ENCODE data around the gene LSM10.

The LSM10 gene

DNA sequence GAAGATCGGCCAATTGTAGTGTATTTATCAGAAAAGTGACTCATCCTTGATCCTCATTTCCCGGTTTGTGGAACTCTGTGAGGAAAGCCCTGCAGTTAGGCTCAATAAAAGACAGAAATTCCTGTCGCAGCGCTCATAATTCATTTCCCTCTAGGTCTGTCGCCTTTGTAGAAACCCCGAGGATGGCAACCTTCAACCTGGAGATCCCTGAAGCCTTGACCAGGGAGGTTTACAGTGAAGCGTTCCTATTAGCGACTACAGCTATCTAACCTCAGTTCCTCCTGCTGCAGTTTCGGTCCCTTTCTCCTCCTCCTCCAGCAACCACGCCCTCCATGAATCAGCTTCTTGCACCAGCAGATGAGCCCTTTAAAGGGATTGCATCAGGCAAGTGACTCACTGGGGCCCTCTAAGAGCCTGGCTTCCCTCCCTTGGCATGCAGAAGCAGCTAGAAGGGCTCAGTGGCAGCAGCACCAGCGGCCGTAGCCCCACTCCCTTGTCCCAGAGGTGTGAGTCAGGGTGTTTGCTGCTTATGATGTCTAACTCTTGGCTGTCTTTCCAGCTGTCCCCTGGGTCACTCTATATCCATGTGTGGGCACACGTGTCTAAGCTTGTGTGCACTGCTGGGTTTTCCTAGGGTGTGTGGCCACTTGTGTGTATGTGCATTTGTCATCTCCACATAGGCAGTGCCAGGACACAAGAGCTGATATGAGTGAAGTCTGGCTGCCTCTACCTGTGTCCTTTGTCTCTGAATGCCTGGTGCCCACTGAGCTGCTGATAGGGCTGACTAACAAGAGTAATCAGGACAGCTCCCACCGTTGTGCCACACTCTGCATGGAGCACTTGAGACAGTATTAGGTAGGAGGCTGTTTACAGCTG, 11.2 kb downstream of the LSM10 start:
- H3K4me3 ChIP-seq = peak overlapping the region; percentile 37 to 98 (median 92)
- H3K27ac ChIP-seq = peak overlapping the region; percentile 19 to 99 (median 97)

DNA sequence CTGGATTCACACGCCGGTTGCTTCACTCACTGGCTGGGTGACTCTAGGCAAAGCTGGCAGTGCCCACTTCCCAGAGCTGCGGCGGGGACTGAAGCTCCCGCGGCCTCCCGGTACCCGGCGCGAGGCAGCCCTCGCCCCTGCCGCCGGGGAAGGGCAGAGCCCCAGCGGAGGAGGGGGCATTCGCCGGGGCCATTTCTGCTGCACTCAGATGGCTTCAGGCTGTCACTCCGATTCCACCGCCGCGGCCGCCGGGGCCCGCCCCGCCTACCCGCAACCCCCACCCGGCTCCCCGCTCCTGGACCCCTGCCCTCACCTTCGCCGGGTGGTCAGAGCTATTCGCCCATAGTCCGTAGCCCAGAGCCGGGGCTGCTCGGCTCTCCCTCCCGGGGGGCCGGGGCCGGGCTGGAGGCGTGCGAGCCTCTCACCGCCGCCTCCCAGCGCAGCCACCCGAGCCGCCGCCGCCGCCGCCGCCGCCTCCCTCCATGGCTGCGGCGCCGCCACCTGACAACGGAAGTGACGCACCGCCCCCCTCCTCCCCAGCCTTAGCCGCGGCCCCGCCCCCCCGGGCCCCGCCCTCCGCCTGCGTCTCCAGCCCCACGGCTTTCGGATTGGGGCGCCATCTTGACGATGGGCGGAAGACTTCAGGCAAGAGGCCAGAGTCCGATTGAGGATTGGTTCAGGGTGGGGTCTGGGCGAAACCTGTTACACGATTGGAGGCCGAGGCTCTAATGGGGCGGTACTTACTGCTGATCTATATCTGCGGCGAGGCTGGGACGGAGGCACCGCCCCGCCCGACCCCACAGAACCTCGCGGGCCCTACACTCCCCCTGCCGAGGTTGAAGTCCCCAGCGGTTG, 12.1 kb downstream of the LSM10 start, which contains the start of gene STK40:
Gene STK40, minus strand, starts transcription at position 515 of the 855 bp plus-strand sequence. CDS start 24,592 bp downstream, outside the sequence.
- Histone ChIP-seq H3K4me3 (peak within 1 kb of the TSS; percentile 74 to 98 (median 92)), H3K27ac (peak within 1 kb of the TSS; percentile 81 to 99 (median 97))

DNA sequence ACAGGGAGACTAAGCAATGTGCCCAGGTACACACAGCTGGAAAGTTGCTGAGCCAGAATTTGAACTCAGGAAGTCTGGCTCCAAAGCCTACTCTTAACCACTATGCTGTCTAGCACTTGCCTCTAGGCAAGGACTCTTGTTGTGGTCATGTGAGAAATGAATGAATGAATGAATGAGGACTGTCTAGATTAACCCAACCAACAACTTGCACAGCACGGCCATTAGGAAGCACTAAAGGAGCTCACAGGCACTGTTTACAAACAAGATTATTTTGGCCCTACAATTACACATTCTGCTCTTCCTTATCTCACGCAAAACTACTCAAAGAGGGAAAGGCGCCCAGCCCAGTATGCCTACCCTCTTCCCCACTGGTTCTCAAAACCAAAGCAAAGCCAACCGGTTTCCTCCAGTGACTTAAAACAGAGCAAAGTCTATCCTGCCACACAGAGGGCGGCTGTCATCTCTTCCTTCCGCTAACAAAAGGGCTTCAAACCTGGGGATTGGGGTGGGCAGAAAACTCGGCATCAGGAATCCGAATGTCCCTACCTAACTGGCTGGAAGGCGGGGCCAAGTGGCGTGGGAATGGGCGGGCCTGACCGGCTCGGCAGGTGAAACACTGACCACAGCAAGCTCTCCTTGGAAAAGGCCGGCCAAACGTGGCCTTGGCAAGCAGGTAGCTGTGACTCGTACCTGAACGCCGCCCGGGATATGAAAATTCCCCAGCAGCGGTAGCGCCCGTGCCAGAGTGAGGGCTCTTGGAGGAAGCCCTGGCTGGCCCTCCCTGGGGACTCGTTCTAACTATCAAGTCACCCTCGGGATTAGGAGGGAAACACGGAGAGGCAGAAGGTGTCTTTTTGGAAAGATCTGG, 12.9 kb downstream of the LSM10 start:
- peak overlapping the region; percentile 74 to 98 (median 92) for H3K4me3 ChIP-seq
- peak overlapping the region; percentile 81 to 99 (median 97) for H3K27ac ChIP-seq

DNA sequence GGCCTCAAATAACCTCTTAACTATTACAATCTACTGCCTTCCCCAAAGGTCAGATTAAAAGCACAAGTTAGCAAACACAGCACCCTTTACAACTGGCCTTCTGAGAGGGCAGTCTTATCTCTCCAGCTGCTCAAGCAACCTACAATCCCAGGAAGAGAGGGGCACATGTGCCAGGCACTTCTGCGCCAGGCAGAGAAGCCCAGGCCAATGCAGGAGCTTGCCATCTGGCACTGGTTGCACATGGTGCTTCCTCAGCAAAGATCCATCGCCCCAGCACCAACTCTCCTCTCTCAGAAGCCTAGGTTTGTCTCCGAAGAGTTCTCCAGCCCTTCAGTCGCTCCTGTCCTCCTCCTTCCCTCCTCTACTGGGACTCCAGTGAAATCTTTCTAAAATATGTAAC, 14.5 kb downstream of the LSM10 start:
- H3K4me3 ChIP-seq = no peak overlapping the region
- H3K27ac ChIP-seq = peak overlapping the region in 2 of 21 experiments; percentile 3 to 99

DNA sequence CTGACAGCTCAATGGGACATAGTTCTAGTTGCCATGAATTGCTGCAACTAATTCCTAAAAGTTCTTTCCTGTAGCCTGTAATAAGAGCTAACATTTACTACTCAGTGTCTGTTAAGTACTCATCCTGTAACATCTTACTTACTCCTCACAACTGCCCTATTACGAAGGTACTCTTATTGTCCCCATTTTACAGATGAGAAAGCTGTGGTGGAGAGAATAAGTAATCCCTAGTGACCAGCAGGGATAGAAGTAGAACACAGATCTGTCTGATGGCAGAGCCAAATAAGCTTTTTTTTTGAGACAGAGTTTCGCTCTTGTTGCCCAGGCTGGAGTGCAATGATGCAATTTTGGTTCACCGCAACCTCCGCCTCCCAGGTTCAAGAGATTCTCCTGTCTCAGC, 15.0 kb downstream of the LSM10 start:
- no peak overlapping the region for H3K27ac ChIP-seq
- no peak overlapping the region for H3K4me3 ChIP-seq

DNA sequence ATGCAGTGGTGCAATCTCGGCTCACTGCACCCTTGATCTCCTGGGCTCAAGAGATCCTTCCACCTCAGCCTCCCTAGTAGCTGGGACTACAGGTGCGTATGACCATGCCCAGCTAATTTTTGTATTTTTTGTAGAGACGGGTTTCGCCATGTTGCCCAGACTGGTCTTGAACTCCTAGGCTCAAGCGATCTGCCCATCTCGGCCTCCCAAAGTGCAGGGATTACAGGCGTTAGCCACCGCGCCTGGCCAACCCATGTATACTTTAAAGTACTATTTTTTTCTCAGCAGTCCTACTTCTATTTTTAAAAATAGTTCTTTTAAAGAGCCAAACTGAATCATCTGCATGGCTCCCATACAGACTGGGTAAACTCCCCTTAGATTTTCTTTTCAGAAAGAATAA, 15.5 kb downstream of the LSM10 start:
- Histone ChIP-seq H3K27ac (no peak overlapping the region), H3K4me3 (no peak overlapping the region)

DNA sequence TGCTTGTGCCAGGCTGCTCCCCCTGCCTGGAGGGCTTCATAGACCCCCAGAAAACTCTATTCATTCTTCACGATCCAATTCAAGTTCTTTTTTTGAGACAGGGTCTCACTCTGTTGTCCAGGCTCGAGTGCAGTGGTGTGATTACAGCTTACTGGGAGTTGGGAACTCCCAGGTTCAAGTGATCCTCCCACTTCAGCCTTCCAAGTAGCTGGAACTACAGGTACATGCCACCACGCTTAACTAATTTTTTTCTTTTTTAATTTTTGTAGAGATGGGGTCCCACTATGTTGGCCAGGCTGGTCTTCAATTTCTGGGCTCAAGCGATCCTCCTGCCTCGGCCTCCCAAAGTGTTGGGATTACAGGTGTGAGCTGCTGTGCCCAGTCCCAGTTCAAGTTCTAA, 16.3 kb downstream of the LSM10 start:
- Histone ChIP-seq H3K27ac (peak overlapping the region in 1 of 21 experiments; percentile 41), H3K4me3 (no peak overlapping the region)

DNA sequence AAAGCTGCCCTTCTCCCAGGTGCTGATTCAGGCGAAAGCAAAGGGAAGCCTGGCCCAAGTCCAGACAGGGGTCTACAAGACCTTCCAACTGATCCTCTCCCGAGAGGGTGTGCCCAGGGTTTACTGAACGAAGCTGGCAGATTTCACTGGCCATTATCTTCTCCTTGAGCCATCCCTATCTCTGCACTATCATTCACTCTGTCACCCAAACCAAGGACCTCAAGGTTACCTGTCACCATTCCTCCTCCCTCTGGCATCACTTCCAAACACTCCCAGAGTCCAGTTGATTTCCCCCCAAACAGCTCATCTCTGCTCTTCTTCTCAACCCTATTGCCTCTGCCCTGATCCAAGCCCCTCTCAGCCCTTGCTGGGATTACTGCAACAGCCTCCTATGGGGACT, 16.9 kb downstream of the LSM10 start:
- H3K4me3 ChIP-seq = no peak overlapping the region
- peak overlapping the region in 5 of 21 experiments; percentile 20 to 46 (median 27) for H3K27ac ChIP-seq

DNA sequence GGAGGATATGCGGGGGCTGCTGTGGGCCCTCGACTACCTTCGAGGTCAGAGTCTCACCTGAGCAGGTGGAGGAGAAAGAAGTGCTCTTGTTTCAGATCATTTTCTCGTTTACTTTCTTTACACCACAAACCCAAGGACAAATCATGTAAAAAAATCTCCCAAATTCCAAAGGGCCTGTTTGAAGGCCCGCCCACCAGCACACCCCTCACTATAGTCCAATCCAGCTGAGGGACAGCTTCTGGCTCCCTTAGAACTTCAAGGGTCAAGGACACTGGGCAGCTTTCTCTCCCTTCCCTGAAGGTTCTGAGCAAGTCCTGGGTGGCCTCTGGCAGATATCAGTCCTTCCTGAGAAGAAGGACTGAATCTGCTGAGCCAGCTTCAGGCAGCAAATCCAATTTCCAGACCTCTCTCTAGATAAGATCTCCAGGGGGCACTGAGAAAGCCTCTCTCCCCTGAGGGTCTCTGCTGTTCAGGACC, 17.5 kb downstream of the LSM10 start:
- H3K4me3 ChIP-seq = no peak overlapping the region
- H3K27ac ChIP-seq = peak overlapping the region in 6 of 21 experiments; percentile 19 to 46 (median 24)

DNA sequence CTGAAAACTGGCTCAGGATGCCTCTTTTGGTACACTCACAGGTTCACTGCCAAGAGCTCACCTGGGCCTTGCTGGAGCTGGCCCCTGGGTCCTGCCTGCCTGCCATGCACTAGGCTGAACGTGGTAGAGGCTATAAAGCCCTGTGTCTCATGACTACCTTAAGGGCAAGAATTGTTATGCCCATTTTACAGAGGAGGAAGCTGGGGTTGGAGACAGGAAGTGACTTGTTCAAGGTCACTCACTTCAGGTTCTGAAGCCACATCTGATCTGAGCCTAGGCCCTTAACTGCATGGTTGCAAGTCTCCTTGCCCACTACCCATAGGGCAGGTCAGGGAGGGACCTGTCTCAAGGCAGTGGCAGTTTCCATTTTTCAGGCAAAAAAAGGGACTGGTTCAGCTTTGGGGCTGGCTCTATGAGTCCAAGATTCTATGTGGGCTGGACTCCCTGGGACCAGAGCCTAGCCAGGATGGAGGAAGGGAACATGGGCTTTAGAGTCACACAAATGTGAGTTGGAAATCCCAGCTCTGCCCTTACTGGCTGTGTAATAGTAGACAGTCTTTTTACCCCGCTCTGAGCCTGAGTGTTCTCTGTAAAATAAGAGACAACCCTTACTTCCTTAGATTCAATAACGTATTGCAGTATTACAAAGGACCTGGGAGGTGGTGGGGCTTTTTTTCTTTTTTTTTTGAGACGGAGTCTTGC, 19.8 kb downstream of the LSM10 start:
- no peak overlapping the region for H3K4me3 ChIP-seq
- H3K27ac ChIP-seq = peak overlapping the region in 17 of 21 experiments; percentile 16 to 69 (median 51)

DNA sequence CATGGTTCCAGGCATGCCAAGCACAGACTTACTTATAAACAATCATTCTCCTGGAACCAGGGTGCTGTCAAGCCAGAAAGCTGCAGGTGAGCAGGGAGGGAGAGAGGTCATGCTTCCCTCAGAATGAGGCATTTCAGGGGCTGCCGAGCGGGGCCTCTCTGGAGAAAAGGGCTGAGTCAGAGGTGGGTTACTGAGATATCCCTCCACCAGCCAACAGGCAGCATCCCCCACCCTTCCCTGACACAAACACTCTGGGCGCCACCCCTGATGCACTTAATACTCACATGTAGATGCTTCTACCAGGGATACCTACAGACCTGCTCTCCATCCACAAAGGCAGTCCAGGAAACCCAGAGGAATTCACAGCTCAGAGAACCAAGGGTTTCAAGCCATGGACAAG, 25.1 kb downstream of the LSM10 start:
- Histone ChIP-seq H3K27ac (peak overlapping the region in 20 of 21 experiments; percentile 79 to 99 (median 92)), H3K4me3 (no peak overlapping the region)

DNA sequence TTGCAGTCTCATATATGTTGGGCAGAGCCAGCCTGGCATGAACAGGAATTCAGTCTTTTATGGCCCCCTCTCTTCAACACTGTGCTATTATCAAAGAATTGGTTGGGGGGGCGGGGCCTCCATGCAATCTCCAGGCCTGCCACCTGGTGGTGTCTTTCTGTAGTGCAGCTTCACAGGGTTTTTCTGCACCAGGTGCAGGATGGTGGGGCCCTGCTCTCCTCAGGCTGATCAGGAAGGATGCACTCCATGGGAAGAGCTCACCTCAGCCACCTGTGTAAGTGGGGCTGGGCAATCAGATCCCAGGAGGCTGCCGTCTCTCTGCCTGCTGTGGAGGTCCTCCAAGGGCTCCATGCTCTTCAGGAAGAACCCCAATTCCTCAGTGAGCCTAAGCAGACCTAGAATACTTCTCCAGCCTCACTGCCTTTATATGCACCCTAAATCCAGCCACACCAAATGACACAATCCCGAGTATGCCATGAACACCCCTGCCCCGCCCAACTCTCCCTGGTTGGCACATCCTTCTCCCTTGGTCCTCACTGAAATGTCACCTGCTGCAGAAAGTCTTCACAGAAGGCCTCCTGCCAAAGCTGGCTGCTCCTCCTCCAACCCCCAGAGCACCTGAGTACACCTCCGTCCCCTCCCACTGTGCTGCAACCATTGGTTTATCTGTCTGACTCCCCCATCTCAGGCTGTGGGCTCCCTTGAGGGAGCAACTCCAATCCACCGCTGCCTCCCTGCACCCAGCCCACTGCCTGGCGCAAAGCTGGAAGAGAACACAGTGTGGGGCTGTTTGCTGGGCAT, 28.4 kb downstream of the LSM10 start:
- Histone ChIP-seq H3K27ac (peak overlapping the region in 10 of 21 experiments; percentile 3 to 65 (median 28)), H3K4me3 (no peak overlapping the region)

DNA sequence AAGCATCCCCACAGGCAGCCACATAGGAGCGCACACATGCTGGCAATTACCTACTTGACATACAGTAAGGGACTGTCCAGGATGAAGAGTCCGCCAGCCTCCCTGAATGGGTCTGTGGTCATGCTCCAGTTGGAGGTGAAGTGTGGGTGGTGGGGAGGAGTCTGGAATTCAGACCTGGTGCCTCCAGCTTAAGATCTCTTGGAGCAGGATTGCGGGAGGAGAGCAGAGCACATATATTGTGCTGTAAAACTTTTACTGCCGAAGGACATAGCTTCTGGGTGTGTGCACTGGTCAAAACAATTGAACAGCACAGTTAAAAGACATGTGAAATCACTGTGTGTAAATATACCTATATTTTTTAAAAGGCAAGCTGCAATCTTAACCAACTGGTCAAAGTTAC, 29.9 kb downstream of the LSM10 start:
- Histone ChIP-seq H3K4me3 (no peak overlapping the region), H3K27ac (peak overlapping the region in 9 of 21 experiments; percentile 15 to 82 (median 38))

DNA sequence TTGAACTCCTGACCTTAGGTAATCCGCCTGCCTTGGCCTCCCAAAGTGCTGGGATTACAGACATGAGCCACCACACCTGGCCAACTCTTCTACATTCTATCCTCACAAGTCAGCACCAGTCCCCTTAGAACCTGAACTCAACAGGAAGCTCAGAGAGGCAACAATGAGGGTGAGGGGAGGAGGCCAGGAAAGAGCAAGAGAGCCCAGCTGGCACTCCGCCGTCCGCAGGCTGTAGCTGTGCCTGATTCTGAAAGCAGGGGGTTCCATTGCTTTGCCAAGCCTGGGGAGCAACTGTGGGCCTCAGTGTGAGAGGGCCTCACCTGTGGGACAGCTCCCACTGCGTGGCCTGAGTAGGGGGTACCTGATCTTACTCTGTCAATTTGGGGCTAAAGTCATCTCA, 30.6 kb downstream of the LSM10 start:
- no peak overlapping the region for H3K4me3 ChIP-seq
- peak overlapping the region in 15 of 21 experiments; percentile 15 to 82 (median 46) for H3K27ac ChIP-seq

DNA sequence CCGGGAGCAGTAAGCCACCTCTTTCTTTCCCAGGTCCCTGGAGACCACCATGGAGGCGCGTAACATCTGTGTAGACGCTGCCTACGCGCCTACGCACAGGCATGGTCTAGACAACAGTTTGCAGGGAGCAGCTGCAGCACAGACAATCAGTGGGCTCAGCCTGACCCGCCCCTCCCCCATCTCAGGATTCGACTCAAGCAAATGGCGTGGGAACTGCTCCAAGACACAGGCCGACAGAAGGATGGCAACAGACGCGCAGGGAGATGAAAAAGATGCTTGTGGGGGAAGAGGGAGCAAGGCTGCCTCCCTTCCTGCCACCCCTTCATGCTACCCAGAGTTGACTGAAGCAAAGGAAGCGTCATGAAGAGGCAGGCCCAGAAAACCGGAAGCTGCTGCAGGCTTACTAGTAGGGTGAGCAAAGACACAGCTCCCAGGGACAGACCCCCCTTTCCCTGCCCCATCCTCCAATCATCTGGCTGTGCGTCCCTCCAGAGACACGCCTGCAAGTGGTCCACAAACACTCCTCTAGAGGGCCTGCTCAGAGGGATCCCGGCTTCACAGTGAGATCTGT, 31.5 kb downstream of the LSM10 start:
- Histone ChIP-seq H3K4me3 (no peak overlapping the region), H3K27ac (peak overlapping the region in 19 of 21 experiments; percentile 5 to 82 (median 48))

DNA sequence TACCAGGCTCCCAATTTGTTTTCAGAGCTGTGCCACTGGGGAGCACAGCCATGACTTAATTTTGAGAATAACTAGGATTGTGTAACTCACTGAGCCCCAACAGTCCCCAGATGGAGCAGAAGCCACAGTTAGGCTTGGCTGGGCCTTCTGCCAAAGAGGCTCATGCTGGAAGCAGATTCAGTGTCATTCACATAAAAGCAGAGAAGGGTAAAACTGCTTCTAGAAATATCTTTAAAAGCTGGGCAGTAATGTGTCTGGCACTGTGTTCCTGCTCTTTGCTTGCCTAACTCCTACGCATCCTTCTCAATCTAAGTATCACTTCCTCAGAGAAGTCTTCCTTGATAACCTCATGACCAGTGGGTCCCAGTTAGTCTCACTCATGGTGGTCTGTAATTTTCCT, 32.3 kb downstream of the LSM10 start:
- H3K4me3 ChIP-seq = no peak overlapping the region
- peak overlapping the region in 14 of 21 experiments; percentile 2 to 82 (median 42) for H3K27ac ChIP-seq

DNA sequence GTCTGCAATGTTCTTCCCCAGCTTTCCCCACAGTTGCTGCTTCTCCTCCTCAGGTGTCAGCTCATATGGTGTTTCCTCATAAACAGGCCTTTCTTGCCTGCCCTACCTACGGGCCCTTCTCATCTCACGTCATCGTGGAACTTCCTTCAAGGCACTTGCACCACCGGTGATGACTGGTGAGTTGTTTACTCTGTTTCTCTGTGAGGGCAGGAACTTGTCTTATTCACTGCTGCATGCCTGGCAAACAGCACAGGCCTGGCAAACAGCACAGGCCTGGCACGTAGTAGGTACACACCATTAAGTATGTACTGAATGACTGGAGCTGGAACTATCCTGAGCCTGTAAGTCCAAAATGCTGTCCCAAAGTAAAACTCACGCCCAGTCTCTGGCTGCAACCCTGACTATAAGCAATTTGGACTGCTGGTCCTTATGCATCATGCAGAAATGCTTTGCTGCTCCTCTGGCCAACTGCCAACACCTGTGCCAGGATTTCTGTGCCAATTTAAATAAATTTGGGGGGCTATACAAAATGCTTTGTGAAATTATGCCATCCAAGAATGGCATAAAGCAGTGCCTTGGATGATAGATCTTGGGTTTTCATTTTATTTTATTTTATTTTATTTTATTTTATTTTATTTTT, 37.7 kb downstream of the LSM10 start:
- H3K4me3 ChIP-seq = no peak overlapping the region
- H3K27ac ChIP-seq = peak overlapping the region in 8 of 21 experiments; percentile 14 to 61 (median 41)
